ENCODE measurements around the gene SUN1.

DNA sequence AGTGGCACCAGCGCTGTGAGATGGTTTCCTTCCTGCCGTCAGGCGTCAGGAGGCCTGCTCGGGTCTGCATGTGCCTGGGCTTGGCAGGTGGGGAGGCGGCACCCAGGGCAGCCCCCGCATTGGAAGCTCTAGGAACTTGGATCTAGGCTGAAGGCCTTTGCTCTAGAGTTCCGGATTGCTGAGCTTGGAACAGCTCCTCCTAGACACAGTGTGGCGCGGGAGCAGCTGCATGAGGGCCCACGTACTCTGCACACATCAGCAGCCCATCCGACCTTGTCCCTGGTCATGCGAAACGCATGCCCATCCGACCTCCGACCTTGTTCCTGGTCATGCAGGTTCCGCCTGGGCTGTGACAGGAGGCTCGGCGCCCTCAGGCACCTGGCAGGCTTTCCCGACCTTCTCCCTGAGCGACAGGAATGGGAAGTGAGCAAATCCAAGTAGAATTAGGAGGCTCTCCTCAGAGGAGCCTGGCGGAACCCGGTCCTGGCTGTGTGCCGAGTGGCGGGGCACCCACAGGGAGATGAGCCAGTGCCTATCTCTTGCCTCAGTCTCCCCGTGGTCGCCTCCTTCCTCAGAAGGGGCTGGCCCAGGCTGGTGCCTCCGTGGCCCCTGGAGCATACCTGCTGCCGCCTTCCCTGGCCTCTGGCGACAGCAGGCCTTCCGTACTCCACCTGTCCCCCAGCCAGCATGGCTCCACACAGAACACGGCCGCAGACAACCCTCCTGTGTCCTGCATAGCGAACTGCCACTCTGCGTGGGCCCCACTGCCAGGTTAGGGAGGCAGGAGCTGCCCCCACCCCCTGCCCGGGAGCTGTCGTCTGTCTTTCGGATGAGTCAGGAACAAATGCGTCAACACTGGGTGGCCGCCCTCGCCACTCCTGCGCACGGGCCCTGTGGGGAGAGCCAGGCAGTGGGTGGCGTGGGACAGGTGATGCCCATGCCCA, 56.1 kb downstream of the SUN1 start:
- TF ChIP-seq, protein P1, sequence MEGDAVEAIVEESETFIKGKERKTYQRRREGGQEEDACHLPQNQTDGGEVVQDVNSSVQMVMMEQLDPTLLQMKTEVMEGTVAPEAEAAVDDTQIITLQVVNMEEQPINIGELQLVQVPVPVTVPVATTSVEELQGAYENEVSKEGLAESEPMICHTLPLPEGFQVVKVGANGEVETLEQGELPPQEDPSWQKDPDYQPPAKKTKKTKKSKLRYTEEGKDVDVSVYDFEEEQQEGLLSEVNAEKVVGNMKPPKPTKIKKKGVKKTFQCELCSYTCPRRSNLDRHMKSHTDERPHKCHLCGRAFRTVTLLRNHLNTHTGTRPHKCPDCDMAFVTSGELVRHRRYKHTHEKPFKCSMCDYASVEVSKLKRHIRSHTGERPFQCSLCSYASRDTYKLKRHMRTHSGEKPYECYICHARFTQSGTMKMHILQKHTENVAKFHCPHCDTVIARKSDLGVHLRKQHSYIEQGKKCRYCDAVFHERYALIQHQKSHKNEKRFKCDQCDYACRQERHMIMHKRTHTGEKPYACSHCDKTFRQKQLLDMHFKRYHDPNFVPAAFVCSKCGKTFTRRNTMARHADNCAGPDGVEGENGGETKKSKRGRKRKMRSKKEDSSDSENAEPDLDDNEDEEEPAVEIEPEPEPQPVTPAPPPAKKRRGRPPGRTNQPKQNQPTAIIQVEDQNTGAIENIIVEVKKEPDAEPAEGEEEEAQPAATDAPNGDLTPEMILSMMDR (conservative IDR thresholded peaks at IDR 0.05; ENCODE audit: low read length): no peak
- TF ChIP-seq EZH2phosphoT487 (IDR thresholded peaks at IDR 0.05; ENCODE audit: borderline replicate concordance, low read depth, low read length): no peak
